ENCODE measurements around the gene INTS6L.

The INTS6L gene, protein sequence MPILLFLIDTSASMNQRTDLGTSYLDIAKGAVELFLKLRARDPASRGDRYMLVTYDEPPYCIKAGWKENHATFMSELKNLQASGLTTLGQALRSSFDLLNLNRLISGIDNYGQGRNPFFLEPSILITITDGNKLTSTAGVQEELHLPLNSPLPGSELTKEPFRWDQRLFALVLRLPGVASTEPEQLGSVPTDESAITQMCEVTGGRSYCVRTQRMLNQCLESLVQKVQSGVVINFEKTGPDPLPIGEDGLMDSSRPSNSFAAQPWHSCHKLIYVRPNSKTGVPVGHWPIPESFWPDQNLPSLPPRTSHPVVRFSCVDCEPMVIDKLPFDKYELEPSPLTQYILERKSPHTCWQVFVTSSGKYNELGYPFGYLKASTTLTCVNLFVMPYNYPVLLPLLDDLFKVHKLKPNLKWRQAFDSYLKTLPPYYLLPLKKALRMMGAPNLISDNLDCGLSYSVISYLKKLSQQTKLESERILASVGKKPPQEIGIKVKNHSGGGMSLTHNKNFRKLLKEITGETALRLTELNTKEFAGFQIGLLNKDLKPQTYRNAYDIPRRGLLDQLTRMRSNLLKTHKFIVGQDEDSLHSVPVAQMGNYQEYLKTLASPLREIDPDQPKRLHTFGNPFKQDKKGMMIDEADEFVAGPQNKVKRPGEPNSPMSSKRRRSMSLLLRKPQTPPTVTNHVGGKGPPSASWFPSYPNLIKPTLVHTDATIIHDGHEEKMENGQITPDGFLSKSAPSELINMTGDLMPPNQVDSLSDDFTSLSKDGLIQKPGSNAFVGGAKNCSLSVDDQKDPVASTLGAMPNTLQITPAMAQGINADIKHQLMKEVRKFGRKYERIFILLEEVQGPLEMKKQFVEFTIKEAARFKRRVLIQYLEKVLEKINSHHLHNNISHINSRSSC

DNA sequence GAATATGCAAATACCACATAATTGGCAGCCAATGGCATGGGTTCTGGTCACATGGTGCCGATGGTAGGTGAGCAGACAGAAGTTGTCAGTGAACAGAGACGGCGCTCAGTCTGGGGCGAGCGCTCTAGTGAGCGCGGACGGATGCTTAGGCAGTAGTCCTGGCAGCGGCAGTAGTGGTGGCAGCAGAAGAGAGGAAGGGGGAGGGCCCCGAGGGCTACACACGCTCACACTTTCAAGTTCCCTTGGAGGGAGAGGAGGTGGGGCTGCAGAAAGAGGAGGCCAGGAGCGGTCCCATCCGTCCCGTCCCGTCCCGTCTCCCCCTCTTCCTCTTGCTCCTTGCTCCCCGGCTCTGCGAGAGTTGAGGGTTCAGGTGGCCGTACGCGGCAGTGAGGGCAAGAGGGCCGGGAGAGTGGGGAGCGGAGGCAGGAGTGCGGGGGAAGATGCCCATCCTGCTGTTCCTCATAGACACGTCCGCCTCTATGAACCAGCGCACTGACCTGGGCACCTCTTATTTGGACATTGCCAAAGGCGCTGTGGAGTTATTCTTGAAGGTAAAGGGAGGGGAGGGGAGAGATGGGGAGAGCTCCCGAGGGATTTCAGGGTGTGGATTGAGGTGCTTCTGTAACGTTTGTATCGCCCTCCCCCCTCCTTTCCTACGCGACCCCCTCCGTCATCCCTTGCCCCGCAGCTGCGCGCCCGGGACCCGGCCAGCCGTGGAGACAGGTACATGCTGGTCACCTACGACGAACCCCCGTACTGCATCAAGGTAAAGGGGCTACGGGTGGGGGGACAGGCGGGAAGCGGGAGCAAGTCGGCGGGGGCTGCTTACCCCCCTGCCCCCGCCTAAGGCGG lies at the start of gene INTS6L:
Gene INTS6L, plus strand, starts transcription at position 108 of the 852 bp plus-strand sequence. Its CDS starts 333 bp downstream, at position 441.
- TF ChIP-seq, protein P1, sequence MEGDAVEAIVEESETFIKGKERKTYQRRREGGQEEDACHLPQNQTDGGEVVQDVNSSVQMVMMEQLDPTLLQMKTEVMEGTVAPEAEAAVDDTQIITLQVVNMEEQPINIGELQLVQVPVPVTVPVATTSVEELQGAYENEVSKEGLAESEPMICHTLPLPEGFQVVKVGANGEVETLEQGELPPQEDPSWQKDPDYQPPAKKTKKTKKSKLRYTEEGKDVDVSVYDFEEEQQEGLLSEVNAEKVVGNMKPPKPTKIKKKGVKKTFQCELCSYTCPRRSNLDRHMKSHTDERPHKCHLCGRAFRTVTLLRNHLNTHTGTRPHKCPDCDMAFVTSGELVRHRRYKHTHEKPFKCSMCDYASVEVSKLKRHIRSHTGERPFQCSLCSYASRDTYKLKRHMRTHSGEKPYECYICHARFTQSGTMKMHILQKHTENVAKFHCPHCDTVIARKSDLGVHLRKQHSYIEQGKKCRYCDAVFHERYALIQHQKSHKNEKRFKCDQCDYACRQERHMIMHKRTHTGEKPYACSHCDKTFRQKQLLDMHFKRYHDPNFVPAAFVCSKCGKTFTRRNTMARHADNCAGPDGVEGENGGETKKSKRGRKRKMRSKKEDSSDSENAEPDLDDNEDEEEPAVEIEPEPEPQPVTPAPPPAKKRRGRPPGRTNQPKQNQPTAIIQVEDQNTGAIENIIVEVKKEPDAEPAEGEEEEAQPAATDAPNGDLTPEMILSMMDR (IDR thresholded peaks at IDR 0.05): no peak

DNA sequence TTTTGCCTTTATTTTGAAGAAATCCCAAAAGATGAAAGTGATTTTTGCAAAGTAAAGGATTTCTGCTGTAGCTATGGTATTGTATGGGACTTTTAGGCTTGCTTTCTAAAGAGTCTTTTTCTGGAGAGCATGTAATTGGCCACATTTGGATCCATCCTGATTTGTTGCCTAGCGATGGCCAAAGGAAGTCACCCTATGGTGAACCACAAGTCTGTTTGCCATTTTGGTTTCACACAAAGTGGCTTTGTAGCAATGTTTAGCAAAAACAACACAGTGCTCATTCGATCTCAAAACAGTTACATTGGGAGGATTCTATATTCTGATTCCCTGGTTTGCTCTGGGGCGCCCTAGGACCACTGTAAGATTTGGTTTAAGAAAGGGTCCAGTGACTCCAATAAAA lies 44.1 kb upstream of the INTS6L start:
- TF ChIP-seq, protein P1 (IDR thresholded peaks at IDR 0.05): no peak

DNA sequence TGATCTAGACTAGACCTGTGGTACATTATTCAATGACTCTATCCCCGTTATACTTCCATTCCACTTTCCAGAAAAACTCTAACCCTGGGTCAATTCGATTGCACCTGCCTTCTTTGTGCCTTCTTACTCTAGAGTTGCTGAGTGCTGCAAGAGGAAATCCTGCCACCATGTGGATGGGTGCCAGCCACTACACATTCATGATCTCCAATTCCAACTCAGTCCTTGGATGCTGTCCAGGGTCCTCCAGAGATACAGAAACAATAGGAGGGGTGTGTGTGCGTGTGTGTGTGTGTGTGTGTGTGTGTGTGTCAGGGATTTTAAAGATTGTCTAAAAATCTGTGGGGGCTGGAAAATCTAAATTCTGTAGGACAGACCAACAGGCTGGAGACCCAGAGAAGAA lies 42.9 kb upstream of the INTS6L start:
- TF ChIP-seq, protein P1 (IDR thresholded peaks at IDR 0.05): peak; percentile 57

DNA sequence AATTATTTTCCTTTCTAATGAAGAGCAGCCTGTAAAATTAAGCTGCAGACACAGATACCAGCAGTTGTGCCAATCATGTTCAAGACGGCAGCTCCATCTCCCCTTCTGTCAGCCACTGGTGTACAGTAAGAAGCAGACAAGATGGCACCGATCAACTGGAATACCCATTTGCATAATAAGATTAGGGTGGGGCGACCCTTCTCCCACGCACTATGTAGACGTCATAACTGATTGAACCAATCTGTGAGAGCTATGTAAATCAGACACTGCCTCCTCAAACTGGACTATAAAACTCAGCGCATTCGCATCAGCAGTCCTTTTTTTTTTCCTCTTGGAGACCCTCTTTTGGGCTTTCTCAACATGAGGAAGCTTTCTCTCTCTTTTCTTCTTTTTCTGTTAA lies 40.4 kb upstream of the INTS6L start:
- TF ChIP-seq, protein P1 (IDR thresholded peaks at IDR 0.05): no peak

DNA sequence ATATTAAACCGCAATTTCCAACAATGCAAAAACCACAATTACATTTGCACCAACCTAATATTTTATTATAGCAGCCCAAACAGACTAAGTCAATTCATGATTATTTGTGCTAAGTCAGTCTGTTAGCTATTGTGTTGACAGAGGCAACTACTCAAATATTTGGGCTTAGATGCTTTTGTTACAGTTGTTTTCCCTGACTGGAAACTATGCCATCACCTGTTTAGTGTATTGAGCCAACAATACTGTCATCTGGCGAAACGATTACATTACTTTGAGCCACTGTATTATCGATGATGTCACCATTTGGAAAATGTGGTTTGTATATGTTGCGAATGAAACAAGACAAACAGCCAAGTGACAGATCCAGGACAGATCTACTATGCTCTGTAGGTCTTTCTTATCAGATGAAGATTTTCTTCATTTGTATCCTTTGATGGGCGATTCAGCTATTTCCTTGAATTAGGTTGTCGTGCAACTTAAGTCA lies 38.7 kb upstream of the INTS6L start:
- TF ChIP-seq, protein P1 (IDR thresholded peaks at IDR 0.05): no peak

DNA sequence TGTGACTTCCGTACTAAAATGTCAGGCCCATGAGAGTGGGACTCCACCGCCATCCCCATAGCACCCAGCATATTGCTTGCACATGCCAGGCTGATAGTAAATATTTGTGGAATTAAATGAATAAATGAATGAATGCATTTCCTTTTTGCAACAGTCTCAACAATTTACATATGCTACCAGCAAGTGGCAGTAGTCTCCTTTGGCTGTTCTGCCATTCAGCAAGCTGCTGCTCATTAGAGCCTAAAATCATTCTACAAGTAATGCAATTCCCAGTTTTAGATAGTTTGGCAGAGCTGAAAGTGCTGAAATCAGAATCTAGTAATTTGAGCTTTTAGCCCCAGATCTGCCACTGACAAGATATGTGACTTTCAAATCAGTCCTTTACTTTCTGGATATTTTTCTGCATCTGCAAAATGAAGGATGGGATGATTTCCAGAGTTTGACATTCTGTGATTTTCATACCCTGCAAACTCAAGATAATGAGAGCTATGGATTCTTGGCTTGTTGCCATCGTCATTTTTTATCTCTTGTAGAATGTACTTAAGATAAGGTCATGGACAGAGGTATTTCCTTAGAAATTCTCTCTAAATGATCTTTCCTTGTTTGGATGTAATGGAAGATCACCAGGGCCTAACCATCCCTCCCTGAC lies 35.7 kb upstream of the INTS6L start:
- TF ChIP-seq, protein P1 (IDR thresholded peaks at IDR 0.05): peak; percentile 57
